IMR-90 (cell line): Measurements from ENCODE around the gene DIP2C. TPM values are rescaled to one million over a fixed set of nuclear protein-coding genes. Genes with fewer than 3 reads are reported as not detected.

ENCODE experiments used
- ATAC-seq: fragments of 200-7000 bp; cut with Tn5 transposase; 2 replicates; pipeline ENCODE4 v1.9.1; 2020; ENCODE audit warnings: low read depth, mild to moderate bottlenecking, moderate library complexity
- BruUV-seq: library from RNA; stranded (reverse); fragments of 400-500 nt; replicated peaks from 2 replicates; lab custom pipeline; 2021; lab: Mats Ljungman, UMichigan
- CTCF ChIA-PET: fragments of 300-600 bp; formaldehyde crosslinking; extraction: SDS; loops from one replicate; lab custom pipeline; 2021; ENCODE audit warnings: antibody characterized with exemption; lab: Yijun Ruan, JAX
- POLR2A ChIA-PET: fragments of 300-600 bp; sonication (Branson Sonifier 250); formaldehyde crosslinking; loops from one replicate; lab custom pipeline; 2022; ENCODE audit warnings: antibody characterized with exemption; ENCODE audit not compliant: unreplicated experiment; lab: Charles Lee
- DNase-seq: peaks from one replicate; pipeline ENCODE4 v3.0.0; 2013
- H2AFZ ChIP-seq: replicated peaks from 2 replicates; pipeline ENCODE3; 2013; ENCODE audit warnings: low read length, mild to moderate bottlenecking; ENCODE audit not compliant: poor library complexity
- H2AK5ac ChIP-seq: 2 replicates; pipeline ENCODE4 v1.6.1; 2013; ENCODE audit warnings: low read depth, low read length, inconsistent platforms
- H2AK9ac ChIP-seq: replicated peaks from 2 replicates; pipeline ENCODE3; 2013; ENCODE audit warnings: mild to moderate bottlenecking, low read depth, low read length, moderate library complexity; ENCODE audit not compliant: poor library complexity
- H2BK120ac ChIP-seq: 2 replicates; pipeline ENCODE4 v1.6.1; 2013; ENCODE audit warnings: low read depth, low read length, inconsistent platforms
- H2BK15ac ChIP-seq: 3 replicates; pipeline ENCODE4 v1.6.1; 2013; ENCODE audit warnings: low read depth, low read length, inconsistent platforms
- H2BK20ac ChIP-seq: 2 replicates; pipeline ENCODE4 v1.6.1; 2013; ENCODE audit warnings: low read depth, mild to moderate bottlenecking, inconsistent platforms, low read length, moderate library complexity
- H2BK5ac ChIP-seq: 2 replicates; pipeline ENCODE4 v1.6.1; 2013; ENCODE audit warnings: mild to moderate bottlenecking, low read depth, low read length, inconsistent platforms; ENCODE audit not compliant: poor library complexity, severe bottlenecking
- H3K14ac ChIP-seq: replicated peaks from 2 replicates; pipeline ENCODE4 v1.6.1; 2013; ENCODE audit warnings: low read depth, low read length, inconsistent platforms
- H3K18ac ChIP-seq: 2 replicates; pipeline ENCODE4 v1.6.1; 2013; ENCODE audit warnings: low read depth, low read length, control low read depth
- H3K23ac ChIP-seq: 2 replicates; pipeline ENCODE4 v1.6.1; 2013; ENCODE audit warnings: low read depth, low read length, inconsistent platforms
- H3K27ac ChIP-seq: 2 replicates; pipeline ENCODE4 v1.5.1; 2013; ENCODE audit warnings: mild to moderate bottlenecking, control low read depth, low read length; ENCODE audit not compliant: insufficient read depth
- H3K27me3 ChIP-seq: 2 replicates; pipeline ENCODE4 v1.6.1; 2013; ENCODE audit warnings: low read length; ENCODE audit not compliant: control insufficient read depth, insufficient read depth
- H3K36me3 ChIP-seq: 2 replicates; pipeline ENCODE4 v1.6.1; 2013; ENCODE audit warnings: low read length, mixed read lengths; ENCODE audit not compliant: control insufficient read depth, insufficient read depth
- H3K4ac ChIP-seq: 2 replicates; pipeline ENCODE4 v1.6.1; 2013; ENCODE audit warnings: low read depth, low read length, inconsistent platforms
- H3K4me1 ChIP-seq: 2 replicates; pipeline ENCODE4 v1.6.1; 2013; ENCODE audit warnings: low read length, mixed read lengths; ENCODE audit not compliant: control insufficient read depth, insufficient read depth
- H3K4me2 ChIP-seq: 2 replicates; pipeline ENCODE4 v1.6.1; 2013; ENCODE audit warnings: low read depth, mild to moderate bottlenecking, control low read depth, low read length, moderate library complexity
- H3K4me3 ChIP-seq: 2 replicates; pipeline ENCODE4 v1.5.1; 2013; ENCODE audit warnings: low read depth, mild to moderate bottlenecking, control low read depth, low read length, moderate library complexity; ENCODE audit not compliant: insufficient read depth
- H3K56ac ChIP-seq: 2 replicates; pipeline ENCODE4 v1.6.1; 2013; ENCODE audit warnings: low read length, inconsistent platforms; ENCODE audit not compliant: insufficient read depth; ENCODE audit errors: extremely low read depth
- H3K79me1 ChIP-seq, 2 experiments: 2 replicates each; pipeline ENCODE4 v1.6.1; 2013; ENCODE audit warnings: low read length in 2 of 2, inconsistent platforms in 1 of 2, low read depth in 1 of 2
- H3K9ac ChIP-seq: 2 replicates; pipeline ENCODE4 v1.6.1; 2013; ENCODE audit warnings: low read depth, low read length, control low read depth
- H3K9me1 ChIP-seq: 2 replicates; pipeline ENCODE4 v1.6.1; 2013; ENCODE audit warnings: low read length, inconsistent platforms; ENCODE audit not compliant: insufficient read depth
- H3K9me3 ChIP-seq: 2 replicates; pipeline ENCODE4 v1.6.1; 2013; ENCODE audit warnings: low read length; ENCODE audit not compliant: control insufficient read depth, insufficient read depth
- H4K20me1 ChIP-seq: 2 replicates; pipeline ENCODE4 v1.6.1; 2013; ENCODE audit warnings: low read length, inconsistent platforms; ENCODE audit not compliant: insufficient read depth
- H4K5ac ChIP-seq: 2 replicates; pipeline ENCODE4 v1.6.1; 2013; ENCODE audit warnings: mild to moderate bottlenecking, low read depth, low read length, control low read depth
- H4K8ac ChIP-seq, 2 experiments: 2 replicates each; pipeline ENCODE4 v1.6.1; 2013; ENCODE audit warnings: low read depth in 2 of 2, low read length in 2 of 2, control low read depth in 1 of 2, inconsistent platforms in 1 of 2
- H4K91ac ChIP-seq: 2 replicates; pipeline ENCODE4 v1.6.1; 2013; ENCODE audit warnings: low read depth, low read length, inconsistent platforms; ENCODE audit not compliant: insufficient read depth
- BHLHE40 ChIP-seq: fragments of 150-350 bp; IDR thresholded peaks from 2 replicates; pipeline ENCODE4 v1.6.1; 2016; ENCODE audit warnings: mild to moderate bottlenecking, low read depth, low read length
- CEBPB ChIP-seq: IDR thresholded peaks from 2 replicates; pipeline ENCODE4 v1.6.1; 2012; ENCODE audit warnings: low read depth, low read length, improper control_type of control experiment
- CHD1 ChIP-seq: IDR thresholded peaks from 2 replicates; pipeline ENCODE4 v1.6.1; 2012; ENCODE audit warnings: low read depth, low read length, improper control_type of control experiment
- FOS ChIP-seq: fragments of 150-350 bp; IDR thresholded peaks from 2 replicates; pipeline ENCODE4 v1.6.1; 2016; ENCODE audit warnings: low read depth, low read length
- MAFK ChIP-seq: IDR thresholded peaks from 2 replicates; pipeline ENCODE4 v1.6.1; 2012; ENCODE audit warnings: low read depth, low read length, improper control_type of control experiment
- MAZ ChIP-seq: IDR thresholded peaks from 2 replicates; pipeline ENCODE4 v1.6.1; 2012; ENCODE audit warnings: low read depth, mild to moderate bottlenecking, low read length, improper control_type of control experiment, moderate library complexity, borderline replicate concordance
- MXI1 ChIP-seq: IDR thresholded peaks from 2 replicates; pipeline ENCODE4 v1.6.1; 2012; ENCODE audit warnings: low read depth, mild to moderate bottlenecking, low read length, moderate library complexity, borderline replicate concordance
- NFE2L2 ChIP-seq: fragments of 150-350 bp; IDR thresholded peaks from 2 replicates; pipeline ENCODE4 v1.6.1; 2016; ENCODE audit warnings: low read depth, mild to moderate bottlenecking, low read length
- POLR2A ChIP-seq: IDR thresholded peaks from 2 replicates; pipeline ENCODE4 v1.6.1; 2012; ENCODE audit warnings: mild to moderate bottlenecking, low read depth, low read length
- RAD21 ChIP-seq: IDR thresholded peaks from 2 replicates; pipeline ENCODE4 v1.6.1; 2012; ENCODE audit warnings: low read length, improper control_type of control experiment
- RFX5 ChIP-seq: IDR thresholded peaks from 2 replicates; pipeline ENCODE4 v1.8.0; 2012; ENCODE audit warnings: low read depth, mild to moderate bottlenecking, low read length, moderate library complexity
- SMC3 ChIP-seq: fragments of 150-350 bp; IDR thresholded peaks from 2 replicates; pipeline ENCODE4 v1.6.1; 2016; ENCODE audit warnings: low read depth, mild to moderate bottlenecking, antibody characterized with exemption, low read length, moderate library complexity
- WGBS, 2 experiments: methylation state at CpG; one replicate each; pipeline versions ENCODE4 v1.1.5 to v1.1.7; 2013; ENCODE audit warnings: missing lambda C conversion rate in 2 of 2; ENCODE audit not compliant: insufficient read length in 1 of 2; ENCODE audit errors: extremely low coverage in 2 of 2; 5-methylcytosine and 5-hydroxymethylcytosine counted together
- dilution Hi-C: fragments of 300-500 bp; cut with HindIII; formaldehyde crosslinking; loops from one replicate; pipeline ENCODE4 v1.14.3; 2018; ENCODE audit warnings: low sequenced_read_pairs; ENCODE audit not compliant: unreplicated experiment
- in situ Hi-C: fragments of 300-500 bp; cut with MboI; formaldehyde crosslinking; loops from 3 replicates; pipeline ENCODE4 v1.14.3; 2019; ENCODE audit warnings: low sequenced_read_pairs, inconsistent platforms, mixed read lengths
- intact Hi-C: fragments of 100-400 bp; cut with micrococcal nuclease; formaldehyde crosslinking; loops from 2 replicates; pipeline ENCODE4 v1.10.0; 2022
- polyA plus RNA-seq, 3 experiments: library from polyadenylated mRNA; depleted of rRNA; stranded (reverse); fragments of >200 nt; gene quantifications; 2 replicates each; pipeline ENCODE4 v1.2.3, GENCODE V29; 2012; ENCODE audit warnings: low replicate concordance in 1 of 3
- total RNA-seq: library from RNA; depleted of rRNA; stranded (reverse); fragments of >200 nt; gene quantifications from 2 replicates; pipeline ENCODE4 v1.2.3, GENCODE V29; 2012
- TF ChIP-seq, protein P1 (sequence below): fragments of 150-350 bp; IDR thresholded peaks from 2 replicates; pipeline ENCODE4 v1.6.1; 2017; ENCODE audit warnings: mild to moderate bottlenecking, antibody characterized with exemption, low read length, low read depth
- TF ChIP-seq, protein P2 (sequence below): fragments of 150-350 bp; IDR thresholded peaks from 2 replicates; pipeline ENCODE4 v1.6.1; 2016; ENCODE audit warnings: low read depth, mild to moderate bottlenecking, low read length, moderate library complexity, borderline replicate concordance
- TF ChIP-seq, protein P3 (sequence below): conservative IDR thresholded peaks from 2 replicates; pipeline ENCODE4 v1.5.1; 2012; ENCODE audit warnings: mild to moderate bottlenecking, low read depth, low read length, improper control_type of control experiment

Gene DIP2C
- total and polyA plus RNA-seq, 2 of the 4 experiments (the other 2 are of a cell fraction) = 8.6 to 17.3 TPM

DNA sequence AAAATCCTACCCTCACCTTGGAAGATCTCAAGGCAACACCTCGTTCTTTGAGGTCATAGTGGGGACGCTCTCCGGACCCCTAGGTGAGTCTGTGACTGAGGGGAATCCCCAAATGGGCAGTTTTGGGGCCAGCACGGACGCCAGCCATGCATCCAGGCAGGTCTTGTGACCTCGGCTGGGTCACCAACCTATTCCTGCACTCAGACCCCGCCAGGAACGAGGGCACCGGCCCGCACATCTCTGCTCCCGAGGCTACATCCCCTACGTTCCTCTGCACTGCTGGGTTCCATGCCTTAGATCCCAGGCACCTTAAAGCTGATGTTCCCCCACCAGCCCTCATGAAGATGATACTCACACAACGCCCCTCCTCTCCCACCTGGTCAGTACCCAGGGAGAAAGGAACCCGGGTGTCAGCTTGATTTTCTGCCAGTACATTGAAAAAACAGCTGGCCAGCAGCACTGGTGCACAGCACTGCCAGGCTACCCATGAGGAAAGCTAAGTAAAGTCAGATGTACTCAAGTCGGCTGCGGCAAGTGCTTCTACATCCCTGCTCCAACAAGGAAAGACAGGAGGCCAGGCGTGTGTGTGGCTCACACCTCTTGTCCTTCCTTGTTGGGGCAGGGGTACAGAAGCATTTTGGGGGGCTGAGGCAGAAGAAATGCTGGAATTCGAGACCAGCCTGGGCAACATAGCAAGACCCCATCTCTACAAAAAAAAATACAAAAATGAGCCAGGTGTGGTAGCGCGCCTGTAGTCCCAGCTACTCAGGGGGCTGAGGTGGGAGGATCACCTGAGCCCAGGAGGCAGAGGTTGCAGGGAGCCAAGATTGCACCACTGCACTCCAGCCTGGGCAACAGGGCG, 48.1 kb downstream of the DIP2C start:
- peaks cover 18% of the 10 kb centered on the region for H3K9me1 ChIP-seq
- no peak overlapping the region for H3K14ac ChIP-seq
- intact Hi-C loops (no loop called here), in situ Hi-C loops (no loop called here), dilution Hi-C loops (no loop called here)
- H4K20me1 ChIP-seq = peaks cover 82% of the 10 kb centered on the region
- no peaks in the 10 kb centered on the region for H3K27me3 ChIP-seq
- no peak overlapping the region for H3K23ac ChIP-seq
- DNase-seq = no peak
- H2AK5ac ChIP-seq = no peak overlapping the region
- H3K79me1 ChIP-seq = peaks cover 20 to 76% of the 10 kb centered on the region in 2 experiments
- ATAC-seq = no peak
- peaks cover 9% of the 10 kb centered on the region for H3K9me3 ChIP-seq
- H2BK5ac ChIP-seq = no peak overlapping the region
- H3K36me3 ChIP-seq = 0 out of 2 replicates have a peak, but pooled peaks cover 1% of the 10 kb centered on the region
- H3K4me3 ChIP-seq = no peak overlapping the region
- BruUV-seq = no TSS peak
- no peak overlapping the region for H2BK15ac ChIP-seq
- H4K8ac ChIP-seq = no peak overlapping the region
- H3K9ac ChIP-seq = no peak overlapping the region
- 94% methylated on average over 10 of the region's 21 CpGs; no CpG with 5 or more reads in 1 of the 2 experiments for WGBS, 2 experiments
- no peak overlapping the region for H2AK9ac ChIP-seq
- no peak overlapping the region for H3K4ac ChIP-seq
- no peak overlapping the region for H3K4me2 ChIP-seq
- POLR2A ChIA-PET = no interaction called here
- no peak overlapping the region for H4K5ac ChIP-seq
- no peak overlapping the region for H3K27ac ChIP-seq
- H3K4me1 ChIP-seq = peaks cover 3% of the 10 kb centered on the region; the same call in 1 of the 2 replicates
- no peak overlapping the region for H3K56ac ChIP-seq
- CTCF ChIA-PET = no interaction called here
- no peak overlapping the region for H3K18ac ChIP-seq
- no peak overlapping the region for H2BK20ac ChIP-seq
- no peak overlapping the region for H2AFZ ChIP-seq
- H4K91ac ChIP-seq = no peak overlapping the region
- H2BK120ac ChIP-seq = no peak overlapping the region
- TF ChIP-seq NFE2L2 (no peak), POLR2A (no peak), BHLHE40 (no peak), MXI1 (no peak), MAZ (no peak), SMC3 (no peak), MAFK (no peak), FOS (no peak), RAD21 (no peak), RFX5 (no peak), CHD1 (no peak), CEBPB (no peak)
- TF ChIP-seq, protein P1, sequence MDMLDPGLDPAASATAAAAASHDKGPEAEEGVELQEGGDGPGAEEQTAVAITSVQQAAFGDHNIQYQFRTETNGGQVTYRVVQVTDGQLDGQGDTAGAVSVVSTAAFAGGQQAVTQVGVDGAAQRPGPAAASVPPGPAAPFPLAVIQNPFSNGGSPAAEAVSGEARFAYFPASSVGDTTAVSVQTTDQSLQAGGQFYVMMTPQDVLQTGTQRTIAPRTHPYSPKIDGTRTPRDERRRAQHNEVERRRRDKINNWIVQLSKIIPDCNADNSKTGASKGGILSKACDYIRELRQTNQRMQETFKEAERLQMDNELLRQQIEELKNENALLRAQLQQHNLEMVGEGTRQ = no peak
- TF ChIP-seq, protein P2, sequence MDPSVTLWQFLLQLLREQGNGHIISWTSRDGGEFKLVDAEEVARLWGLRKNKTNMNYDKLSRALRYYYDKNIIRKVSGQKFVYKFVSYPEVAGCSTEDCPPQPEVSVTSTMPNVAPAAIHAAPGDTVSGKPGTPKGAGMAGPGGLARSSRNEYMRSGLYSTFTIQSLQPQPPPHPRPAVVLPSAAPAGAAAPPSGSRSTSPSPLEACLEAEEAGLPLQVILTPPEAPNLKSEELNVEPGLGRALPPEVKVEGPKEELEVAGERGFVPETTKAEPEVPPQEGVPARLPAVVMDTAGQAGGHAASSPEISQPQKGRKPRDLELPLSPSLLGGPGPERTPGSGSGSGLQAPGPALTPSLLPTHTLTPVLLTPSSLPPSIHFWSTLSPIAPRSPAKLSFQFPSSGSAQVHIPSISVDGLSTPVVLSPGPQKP = no peak
- TF ChIP-seq, protein P3, sequence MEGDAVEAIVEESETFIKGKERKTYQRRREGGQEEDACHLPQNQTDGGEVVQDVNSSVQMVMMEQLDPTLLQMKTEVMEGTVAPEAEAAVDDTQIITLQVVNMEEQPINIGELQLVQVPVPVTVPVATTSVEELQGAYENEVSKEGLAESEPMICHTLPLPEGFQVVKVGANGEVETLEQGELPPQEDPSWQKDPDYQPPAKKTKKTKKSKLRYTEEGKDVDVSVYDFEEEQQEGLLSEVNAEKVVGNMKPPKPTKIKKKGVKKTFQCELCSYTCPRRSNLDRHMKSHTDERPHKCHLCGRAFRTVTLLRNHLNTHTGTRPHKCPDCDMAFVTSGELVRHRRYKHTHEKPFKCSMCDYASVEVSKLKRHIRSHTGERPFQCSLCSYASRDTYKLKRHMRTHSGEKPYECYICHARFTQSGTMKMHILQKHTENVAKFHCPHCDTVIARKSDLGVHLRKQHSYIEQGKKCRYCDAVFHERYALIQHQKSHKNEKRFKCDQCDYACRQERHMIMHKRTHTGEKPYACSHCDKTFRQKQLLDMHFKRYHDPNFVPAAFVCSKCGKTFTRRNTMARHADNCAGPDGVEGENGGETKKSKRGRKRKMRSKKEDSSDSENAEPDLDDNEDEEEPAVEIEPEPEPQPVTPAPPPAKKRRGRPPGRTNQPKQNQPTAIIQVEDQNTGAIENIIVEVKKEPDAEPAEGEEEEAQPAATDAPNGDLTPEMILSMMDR = no peak
